HepG2 (cell line): ENCODE results near the gene GRM8. TPM values are rescaled to one million over a fixed set of nuclear protein-coding genes. Genes with fewer than 3 reads are reported as not detected.

Experiments used
- AGO2 ChIP-seq: fragments of 200-400 bp; formaldehyde crosslinking; optimal IDR thresholded peaks from 2 replicates; pipeline ENCODE3; 2017; ENCODE audit warnings: mild to moderate bottlenecking, low read depth, low read length, moderate library complexity
- ARNTL ChIP-seq: sonication (generic); formaldehyde crosslinking; IDR thresholded peaks from 2 replicates; pipeline ENCODE4 v1.4.0; 2020; ENCODE audit warnings: mild to moderate bottlenecking, missing genetic modification reagents
- ASH2L ChIP-seq: fragments of 300-600, 200-600 bp; sonication (generic); IDR thresholded peaks from 2 replicates; pipeline ENCODE4 v1.7.0; 2017; ENCODE audit warnings: low read depth, mild to moderate bottlenecking, moderate library complexity, mixed read lengths, low read length; ENCODE audit not compliant: insufficient read length
- HNRNPK ChIP-seq: fragments of 200-400 bp; formaldehyde crosslinking; IDR thresholded peaks from 2 replicates; pipeline ENCODE4 v1.6.1; 2018; ENCODE audit warnings: low read length, low read depth, moderate library complexity, mild to moderate bottlenecking; ENCODE audit not compliant: poor library complexity, severe bottlenecking
- LCORL ChIP-seq, 2 experiments: fragments of 450-650 bp in 1 of 2; sonication (generic) in 1 of 2; formaldehyde crosslinking in 1 of 2; IDR thresholded peaks; 2 replicates each; pipeline versions ENCODE4 v1.5.0 to v1.6.1; 2017 to 2020; ENCODE audit warnings: antibody characterized with exemption in 1 of 2, missing genetic modification reagents in 1 of 2
- PCBP1 ChIP-seq: fragments of 200-400 bp; formaldehyde crosslinking; IDR thresholded peaks from 2 replicates; pipeline ENCODE4 v1.6.1; 2017; ENCODE audit warnings: mild to moderate bottlenecking, low read depth, low read length, borderline replicate concordance
- POLR2A ChIP-seq, 2 experiments: IDR thresholded peaks; 2 replicates each; pipeline ENCODE4 v1.6.1; 2011; ENCODE audit warnings: low read depth in 2 of 2, low read length in 2 of 2, mild to moderate bottlenecking in 1 of 2, moderate library complexity in 1 of 2; ENCODE audit not compliant: insufficient read depth in 1 of 2
- RAD51 ChIP-seq: fragments of 450-650 bp; IDR thresholded peaks from 2 replicates; pipeline ENCODE4 v1.6.1; 2016; ENCODE audit warnings: borderline replicate concordance
- RBFOX2 ChIP-seq: fragments of 200-400 bp; formaldehyde crosslinking; IDR thresholded peaks from 2 replicates; pipeline ENCODE4 v1.6.1; 2017; ENCODE audit warnings: low read depth, mild to moderate bottlenecking, low read length
- RFX5 ChIP-seq: IDR thresholded peaks from 2 replicates; pipeline ENCODE4 v1.6.1; 2011; ENCODE audit warnings: low read depth, low read length, improper control_type of control experiment
- SMAD1 ChIP-seq: sonication (generic); formaldehyde crosslinking; IDR thresholded peaks from 2 replicates; pipeline ENCODE4 v1.4.0; 2020; ENCODE audit warnings: missing genetic modification reagents, low read depth, mild to moderate bottlenecking, borderline replicate concordance
- SMARCC2 ChIP-seq: fragments of 450-650 bp; IDR thresholded peaks from 2 replicates; pipeline ENCODE4 v1.6.1; 2017; ENCODE audit warnings: antibody characterized with exemption, mild to moderate bottlenecking
- SUZ12 ChIP-seq: fragments of 150-350 bp; IDR thresholded peaks from 2 replicates; pipeline ENCODE4 v1.6.1; 2014; ENCODE audit warnings: low read depth, low read length
- TMF1 ChIP-seq: sonication (generic); formaldehyde crosslinking; IDR thresholded peaks from 2 replicates; pipeline ENCODE4 v1.8.1; 2022; ENCODE audit warnings: low read depth, missing genetic modification reagents
- ZBTB7B ChIP-seq: sonication (generic); formaldehyde crosslinking; IDR thresholded peaks from 2 replicates; pipeline ENCODE4 v1.4.0; 2020; ENCODE audit warnings: missing genetic modification reagents
- ZNF17 ChIP-seq: sonication (generic); formaldehyde crosslinking; IDR thresholded peaks from 2 replicates; pipeline ENCODE4 v1.5.0; 2020; ENCODE audit warnings: mild to moderate bottlenecking, missing genetic modification reagents
- ZNF546 ChIP-seq: sonication (generic); formaldehyde crosslinking; conservative IDR thresholded peaks from 2 replicates; pipeline ENCODE4 v1.8.1; 2023; ENCODE audit warnings: mild to moderate bottlenecking, missing genetic modification reagents
- ZNF878 ChIP-seq: sonication (generic); formaldehyde crosslinking; IDR thresholded peaks from 2 replicates; pipeline ENCODE4 v1.8.1; 2023; ENCODE audit warnings: mild to moderate bottlenecking, missing genetic modification reagents, moderate library complexity
- ZNF883 ChIP-seq: sonication (generic); formaldehyde crosslinking; IDR thresholded peaks from 2 replicates; pipeline ENCODE4 v1.5.1; 2020; ENCODE audit warnings: mild to moderate bottlenecking, missing genetic modification reagents; ENCODE audit errors: not compliant biosample characterization
- ZSCAN12 ChIP-seq: sonication (generic); formaldehyde crosslinking; IDR thresholded peaks from 2 replicates; pipeline ENCODE4 v1.9.0; 2021; ENCODE audit warnings: mild to moderate bottlenecking, missing genetic modification reagents
- polyA plus RNA-seq, 8 experiments: library from polyadenylated mRNA; depleted of rRNA in 3 of 8; stranded (reverse) in 7 of 8; unstranded in 1 of 8; fragments of >200 nt; fragmentation: Illumina TruSeq in 4 of 8; extraction: Trizol in 4 of 8; gene quantifications; 2 replicates each; pipeline versions ENCODE4 v1.2.1 to v1.2.3, GENCODE V29; 2011 to 2016; ENCODE audit warnings: low read depth in 4 of 8, missing spikeins in 1 of 8, mixed read lengths in 1 of 8; ENCODE audit not compliant: insufficient read depth in 1 of 8
- total RNA-seq, 5 experiments: library from RNA; depleted of rRNA; stranded (reverse); fragments of >200 nt; fragmentation: Illumina TruSeq; extraction: Trizol; gene quantifications; 2 replicates each; pipeline ENCODE4 v1.2.3, GENCODE V29; 2016; ENCODE audit warnings: low read depth in 1 of 5
- TF ChIP-seq, protein P1 (sequence below): sonication (generic); formaldehyde crosslinking; IDR thresholded peaks from 2 replicates; pipeline ENCODE4 v1.4.0; 2020; ENCODE audit warnings: mild to moderate bottlenecking, missing genetic modification reagents
- TF ChIP-seq, protein P2 (sequence below): sonication (generic); formaldehyde crosslinking; IDR thresholded peaks from 2 replicates; pipeline ENCODE4 v1.4.0; 2020; ENCODE audit warnings: mild to moderate bottlenecking, missing genetic modification reagents, borderline replicate concordance
- TF ChIP-seq, protein P3 (sequence below): sonication (generic); formaldehyde crosslinking; IDR thresholded peaks from 2 replicates; pipeline ENCODE4 v1.4.0; 2020; ENCODE audit warnings: low read depth, mild to moderate bottlenecking, missing genetic modification reagents
- TF ChIP-seq, protein P4 (sequence below): sonication (generic); formaldehyde crosslinking; IDR thresholded peaks from 2 replicates; pipeline ENCODE4 v1.8.0; 2022; ENCODE audit warnings: missing genetic modification reagents, mild to moderate bottlenecking, inconsistent platforms, borderline replicate concordance

The GRM8 gene
- total and polyA plus RNA-seq, 2 of the 13 experiments (the other 11 are each of a cell fraction or from before 2014, with no cell fraction given), result not detected

DNA sequence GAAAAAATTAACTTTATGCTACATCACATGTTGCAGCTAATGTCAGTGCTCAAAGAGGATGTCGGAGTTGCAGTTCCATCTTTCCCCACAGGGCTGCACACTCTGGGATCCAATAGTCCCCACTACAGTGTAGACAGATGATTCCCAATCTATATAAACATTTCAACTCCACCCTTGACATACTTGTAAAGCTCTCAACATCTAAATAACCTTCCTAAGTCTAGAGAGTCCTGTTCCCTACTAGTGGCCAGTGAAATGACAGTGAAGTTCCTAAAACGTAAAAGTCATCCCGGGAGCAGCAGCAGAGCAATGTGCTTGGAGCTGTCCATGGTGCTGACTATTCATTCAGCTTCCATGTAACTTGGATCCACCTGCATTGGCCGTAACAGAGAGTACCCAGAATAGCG, 145.1 kb downstream of the GRM8 start (continued):
- TF ChIP-seq TMF1 (CRISPR knock-in tag) (0 out of 2 replicates have a peak, but pooled peaks have one; percentile 64), POLR2A (IDR thresholded peaks at IDR 0.05; ENCODE audit: insufficient read depth in 1 of 2, low read depth in 2 of 2, low read length in 2 of 2) (no peak), ZSCAN12 (0 out of 2 replicates have a peak, but pooled peaks have one; percentile 47), ARNTL (CRISPR knock-in tag) (no peak), LCORL (IDR thresholded peaks at IDR 0.05) (no peak), LCORL (CRISPR knock-in tag; IDR thresholded peaks at IDR 0.05) (no peak), RFX5 (no peak), SUZ12 (no peak), PCBP1 (no peak), AGO2 (no peak), ASH2L (no peak), ZNF878 (CRISPR knock-in tag) (no peak), RBFOX2 (no peak), ZNF546 (peak; percentile 65; the same call in 1 of the 2 replicates), HNRNPK (no peak), ZBTB7B (CRISPR knock-in tag) (no peak), ZNF17 (CRISPR knock-in tag) (no peak), ZNF883 (no peak), SMARCC2 (no peak), RAD51 (no peak), SMAD1 (CRISPR knock-in tag) (no peak)
- TF ChIP-seq, protein P1, sequence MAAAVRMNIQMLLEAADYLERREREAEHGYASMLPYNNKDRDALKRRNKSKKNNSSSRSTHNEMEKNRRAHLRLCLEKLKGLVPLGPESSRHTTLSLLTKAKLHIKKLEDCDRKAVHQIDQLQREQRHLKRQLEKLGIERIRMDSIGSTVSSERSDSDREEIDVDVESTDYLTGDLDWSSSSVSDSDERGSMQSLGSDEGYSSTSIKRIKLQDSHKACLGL (CRISPR knock-in tag), result no peak
- TF ChIP-seq, protein P2, sequence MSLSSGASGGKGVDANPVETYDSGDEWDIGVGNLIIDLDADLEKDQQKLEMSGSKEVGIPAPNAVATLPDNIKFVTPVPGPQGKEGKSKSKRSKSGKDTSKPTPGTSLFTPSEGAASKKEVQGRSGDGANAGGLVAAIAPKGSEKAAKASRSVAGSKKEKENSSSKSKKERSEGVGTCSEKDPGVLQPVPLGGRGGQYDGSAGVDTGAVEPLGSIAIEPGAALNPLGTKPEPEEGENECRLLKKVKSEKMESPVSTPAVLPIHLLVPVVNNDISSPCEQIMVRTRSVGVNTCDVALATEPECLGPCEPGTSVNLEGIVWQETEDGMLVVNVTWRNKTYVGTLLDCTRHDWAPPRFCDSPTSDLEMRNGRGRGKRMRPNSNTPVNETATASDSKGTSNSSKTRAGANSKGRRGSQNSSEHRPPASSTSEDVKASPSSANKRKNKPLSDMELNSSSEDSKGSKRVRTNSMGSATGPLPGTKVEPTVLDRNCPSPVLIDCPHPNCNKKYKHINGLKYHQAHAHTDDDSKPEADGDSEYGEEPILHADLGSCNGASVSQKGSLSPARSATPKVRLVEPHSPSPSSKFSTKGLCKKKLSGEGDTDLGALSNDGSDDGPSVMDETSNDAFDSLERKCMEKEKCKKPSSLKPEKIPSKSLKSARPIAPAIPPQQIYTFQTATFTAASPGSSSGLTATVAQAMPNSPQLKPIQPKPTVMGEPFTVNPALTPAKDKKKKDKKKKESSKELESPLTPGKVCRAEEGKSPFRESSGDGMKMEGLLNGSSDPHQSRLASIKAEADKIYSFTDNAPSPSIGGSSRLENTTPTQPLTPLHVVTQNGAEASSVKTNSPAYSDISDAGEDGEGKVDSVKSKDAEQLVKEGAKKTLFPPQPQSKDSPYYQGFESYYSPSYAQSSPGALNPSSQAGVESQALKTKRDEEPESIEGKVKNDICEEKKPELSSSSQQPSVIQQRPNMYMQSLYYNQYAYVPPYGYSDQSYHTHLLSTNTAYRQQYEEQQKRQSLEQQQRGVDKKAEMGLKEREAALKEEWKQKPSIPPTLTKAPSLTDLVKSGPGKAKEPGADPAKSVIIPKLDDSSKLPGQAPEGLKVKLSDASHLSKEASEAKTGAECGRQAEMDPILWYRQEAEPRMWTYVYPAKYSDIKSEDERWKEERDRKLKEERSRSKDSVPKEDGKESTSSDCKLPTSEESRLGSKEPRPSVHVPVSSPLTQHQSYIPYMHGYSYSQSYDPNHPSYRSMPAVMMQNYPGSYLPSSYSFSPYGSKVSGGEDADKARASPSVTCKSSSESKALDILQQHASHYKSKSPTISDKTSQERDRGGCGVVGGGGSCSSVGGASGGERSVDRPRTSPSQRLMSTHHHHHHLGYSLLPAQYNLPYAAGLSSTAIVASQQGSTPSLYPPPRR (CRISPR knock-in tag), result no peak
- TF ChIP-seq, protein P3, sequence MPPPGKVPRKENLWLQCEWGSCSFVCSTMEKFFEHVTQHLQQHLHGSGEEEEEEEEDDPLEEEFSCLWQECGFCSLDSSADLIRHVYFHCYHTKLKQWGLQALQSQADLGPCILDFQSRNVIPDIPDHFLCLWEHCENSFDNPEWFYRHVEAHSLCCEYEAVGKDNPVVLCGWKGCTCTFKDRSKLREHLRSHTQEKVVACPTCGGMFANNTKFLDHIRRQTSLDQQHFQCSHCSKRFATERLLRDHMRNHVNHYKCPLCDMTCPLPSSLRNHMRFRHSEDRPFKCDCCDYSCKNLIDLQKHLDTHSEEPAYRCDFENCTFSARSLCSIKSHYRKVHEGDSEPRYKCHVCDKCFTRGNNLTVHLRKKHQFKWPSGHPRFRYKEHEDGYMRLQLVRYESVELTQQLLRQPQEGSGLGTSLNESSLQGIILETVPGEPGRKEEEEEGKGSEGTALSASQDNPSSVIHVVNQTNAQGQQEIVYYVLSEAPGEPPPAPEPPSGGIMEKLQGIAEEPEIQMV (CRISPR knock-in tag), result 0 out of 2 replicates have a peak, but pooled peaks have one; percentile 59
- TF ChIP-seq, protein P4, sequence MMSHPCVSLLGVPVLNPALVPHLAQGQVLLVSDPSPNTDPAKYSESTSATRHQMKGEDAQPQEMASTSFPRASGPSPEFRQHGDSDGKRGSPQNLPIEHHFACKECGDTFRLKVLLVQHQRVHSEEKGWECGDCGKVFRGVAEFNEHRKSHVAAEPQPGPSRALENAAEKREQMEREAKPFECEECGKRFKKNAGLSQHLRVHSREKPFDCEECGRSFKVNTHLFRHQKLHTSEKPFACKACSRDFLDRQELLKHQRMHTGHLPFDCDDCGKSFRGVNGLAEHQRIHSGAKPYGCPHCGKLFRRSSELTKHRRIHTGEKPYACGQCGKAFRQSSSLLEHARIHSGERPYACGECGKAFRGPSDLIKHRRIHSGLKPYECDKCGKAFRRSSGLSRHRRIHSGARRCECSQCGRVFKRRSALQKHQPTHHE (CRISPR knock-in tag), result 0 out of 2 replicates have a peak, but pooled peaks have one; percentile 36
